GM21423 (cell line): Measurements from ENCODE around the gene CBFA2T2.
"Not testable (repeated sequence)": the region's sequence is repeated elsewhere in the genome, so short reads cannot be mapped to it uniquely, and the experiment has no call there.

Source experiments
- ATAC-seq: cut with Tn5 transposase; IDR thresholded peaks from one replicate; pipeline ENCODE4 v1.9.1; 2021; ENCODE audit warnings: mild to moderate bottlenecking, moderate library complexity; ENCODE audit not compliant: unreplicated experiment

CBFA2T2 gene

DNA sequence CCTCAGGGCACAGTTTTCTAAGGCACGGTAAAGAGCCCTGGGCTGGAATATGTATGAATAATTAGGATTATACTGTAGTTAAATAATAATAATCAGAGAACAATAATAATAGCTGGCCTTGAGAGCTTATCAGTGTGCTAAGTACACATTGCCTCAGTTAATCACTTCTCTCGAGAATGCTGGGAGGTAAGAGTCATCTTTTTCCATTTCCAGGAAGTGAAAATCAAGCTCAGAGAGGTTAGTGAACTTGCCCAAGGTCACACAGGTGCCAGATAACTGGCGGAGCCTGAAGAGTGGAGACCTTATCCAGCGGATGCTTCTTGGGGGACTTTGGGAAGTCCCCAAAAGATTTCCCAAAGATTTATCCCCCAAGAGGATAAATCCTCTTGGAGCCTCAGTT, 19.4 kb upstream of the CBFA2T2 start:
- no peak for ATAC-seq

DNA sequence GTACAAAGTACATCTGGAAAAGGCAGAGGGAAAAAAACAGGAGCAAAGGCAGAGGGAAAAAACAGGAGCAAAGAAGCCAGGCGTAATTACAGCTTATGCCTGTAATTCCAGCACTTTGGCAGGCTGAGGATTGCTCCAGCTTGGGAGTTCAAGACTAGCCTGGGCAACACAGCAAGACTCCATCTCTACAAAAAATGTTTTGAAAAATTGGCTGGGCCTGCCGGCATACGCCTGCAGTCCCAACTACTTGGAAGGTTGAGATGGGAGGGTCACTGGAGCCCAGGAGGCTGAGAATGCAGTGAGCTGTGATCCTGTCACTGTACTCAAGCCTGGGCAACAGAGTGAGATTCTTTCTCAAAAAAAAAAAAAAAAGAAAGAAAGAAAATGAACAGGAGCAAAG, 19.0 kb upstream of the CBFA2T2 start:
- no peak for ATAC-seq

DNA sequence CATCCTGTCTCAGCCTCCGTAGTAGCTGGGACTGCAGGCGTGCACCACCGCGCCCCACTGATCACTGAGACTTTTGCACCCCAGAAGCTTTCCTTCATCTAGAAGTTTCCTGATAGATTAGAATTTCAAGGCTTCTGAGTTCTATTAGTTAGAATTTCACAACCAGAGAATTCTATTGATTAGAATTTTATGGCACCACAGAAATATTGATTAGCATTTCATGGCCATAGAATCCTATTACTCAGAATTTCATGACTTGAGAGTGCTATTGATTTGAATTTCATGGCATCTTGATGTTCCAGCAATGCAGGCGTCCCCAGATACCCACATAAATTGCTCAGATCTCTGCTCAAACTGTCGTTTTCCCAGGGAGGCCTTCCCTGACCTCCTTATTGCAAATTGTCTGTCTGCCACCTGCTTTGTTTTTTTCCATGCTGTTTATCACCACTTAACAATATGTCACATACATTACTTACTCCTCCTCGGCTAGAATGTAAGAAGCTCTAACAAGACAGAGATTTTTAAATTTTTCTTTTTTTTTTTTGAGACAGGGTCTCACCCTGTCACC, 16.9 kb upstream of the CBFA2T2 start:
- no peak for ATAC-seq

GRCh38 chr20:33474097-33474873, 15.6 kb upstream of the CBFA2T2 start:
- ATAC-seq, result no peak

- no peak for ATAC-seq
Observed at GRCh38 chr20:33474963-33475362, 14.9 kb upstream of the CBFA2T2 start.

- ATAC-seq, result no peak
Observed at GRCh38 chr20:33475381-33476152, 14.3 kb upstream of the CBFA2T2 start.

- no peak for ATAC-seq
Observed at GRCh38 chr20:33477386-33478234, 12.3 kb upstream of the CBFA2T2 start.

DNA sequence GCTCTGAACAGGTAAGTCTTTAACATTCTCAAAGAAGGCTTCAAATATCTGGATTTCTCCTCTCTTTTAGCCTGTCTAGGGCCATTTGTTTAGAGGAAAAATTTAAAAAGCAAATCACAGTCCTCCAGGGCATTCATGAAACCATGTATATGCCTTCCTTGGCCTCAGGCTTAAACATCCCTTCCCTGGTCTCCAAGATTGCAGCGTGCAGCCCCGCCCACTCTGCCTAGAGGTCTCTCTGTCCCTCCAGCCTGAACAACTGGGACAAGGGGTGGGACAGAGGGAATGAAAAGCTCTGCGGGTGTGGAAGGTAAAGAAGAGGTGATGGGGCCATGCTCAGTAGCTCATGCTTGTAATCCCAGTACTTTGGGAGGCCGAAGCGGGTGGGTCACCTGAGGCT, 9.8 kb upstream of the CBFA2T2 start:
- ATAC-seq, result no peak

DNA sequence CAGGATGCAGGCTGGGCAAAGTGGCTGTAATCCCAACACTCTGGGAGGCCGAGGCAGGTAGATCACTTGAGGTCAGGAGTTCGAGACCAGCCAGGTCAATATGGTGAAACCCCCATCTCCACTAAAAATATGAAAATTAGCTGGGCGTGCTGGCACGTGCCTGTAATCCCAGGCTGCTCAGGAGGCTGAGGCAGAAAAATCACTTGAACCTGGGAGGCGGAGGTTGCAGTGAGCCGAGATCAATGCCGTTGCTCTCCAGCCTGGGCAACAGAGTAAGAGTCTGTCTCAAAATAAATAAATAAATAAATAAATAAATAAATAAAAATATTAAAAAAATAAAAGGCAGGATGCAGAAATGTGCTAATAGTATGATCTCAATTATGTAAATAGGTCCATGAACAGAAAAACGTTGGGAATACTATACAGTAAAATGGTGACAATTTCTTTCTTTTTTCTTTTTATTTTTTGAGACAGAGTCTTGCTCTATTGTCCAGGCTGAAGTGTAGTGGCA, 8.4 kb upstream of the CBFA2T2 start:
- no peak for ATAC-seq

GRCh38 chr20:33482581-33482980, 7.3 kb upstream of the CBFA2T2 start:
- no peak for ATAC-seq

- ATAC-seq, result not testable (repeated sequence)
Observed at GRCh38 chr20:33483186-33483585, 6.7 kb upstream of the CBFA2T2 start.

DNA sequence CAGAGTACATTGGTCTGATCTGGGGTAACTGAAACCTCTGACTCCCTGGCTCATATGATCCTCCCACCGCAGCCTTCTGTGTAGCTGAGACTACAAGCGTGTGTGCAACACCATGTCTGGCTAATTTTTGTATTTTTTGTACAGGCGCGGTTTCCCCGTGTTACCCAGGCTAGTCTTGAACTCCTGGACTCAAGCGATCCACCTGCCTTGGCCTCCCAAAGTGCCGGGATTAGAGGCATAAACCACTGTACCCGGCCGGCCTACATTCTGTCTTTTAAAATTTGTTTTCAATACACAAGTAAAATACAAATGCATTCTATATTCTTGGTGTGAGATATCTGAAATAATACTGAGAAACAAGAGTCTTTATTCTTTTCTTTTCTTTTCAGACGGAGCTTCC, 1.7 kb upstream of the CBFA2T2 start:
- no peak for ATAC-seq

- ATAC-seq, result not testable (repeated sequence)
Observed at GRCh38 chr20:33488661-33489494, 1.0 kb upstream of the CBFA2T2 start.

DNA sequence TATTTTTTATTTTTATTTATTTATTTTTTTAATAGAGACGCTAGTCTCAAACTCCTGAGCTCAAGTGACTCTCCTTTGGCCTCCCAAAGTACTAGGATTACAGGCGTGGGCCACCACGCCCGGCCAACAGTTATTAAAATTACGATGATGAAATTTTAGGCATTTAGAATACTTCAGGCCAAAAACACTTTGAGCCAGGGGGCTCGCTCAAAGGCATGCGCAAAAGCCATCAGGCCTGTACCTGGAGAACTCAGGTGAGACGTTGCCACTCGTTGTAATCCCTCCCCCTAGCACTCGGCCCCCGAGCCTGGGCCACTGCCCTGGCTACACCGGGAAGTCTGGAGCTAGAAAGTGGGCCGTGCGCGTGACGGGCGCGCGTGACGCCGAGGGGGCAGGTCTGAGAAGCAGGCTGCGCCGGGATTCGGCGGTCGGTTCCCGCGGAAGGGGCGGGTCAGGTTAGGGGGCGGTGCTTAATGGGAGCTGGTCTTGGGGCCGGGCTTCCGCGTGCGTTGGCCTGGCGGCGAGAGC, 337 bp upstream of the CBFA2T2 start:
- peak; percentile 95 for ATAC-seq

GRCh38 chr20:33490934-33491656, 1.2 kb downstream of the CBFA2T2 start:
- no peak for ATAC-seq

DNA sequence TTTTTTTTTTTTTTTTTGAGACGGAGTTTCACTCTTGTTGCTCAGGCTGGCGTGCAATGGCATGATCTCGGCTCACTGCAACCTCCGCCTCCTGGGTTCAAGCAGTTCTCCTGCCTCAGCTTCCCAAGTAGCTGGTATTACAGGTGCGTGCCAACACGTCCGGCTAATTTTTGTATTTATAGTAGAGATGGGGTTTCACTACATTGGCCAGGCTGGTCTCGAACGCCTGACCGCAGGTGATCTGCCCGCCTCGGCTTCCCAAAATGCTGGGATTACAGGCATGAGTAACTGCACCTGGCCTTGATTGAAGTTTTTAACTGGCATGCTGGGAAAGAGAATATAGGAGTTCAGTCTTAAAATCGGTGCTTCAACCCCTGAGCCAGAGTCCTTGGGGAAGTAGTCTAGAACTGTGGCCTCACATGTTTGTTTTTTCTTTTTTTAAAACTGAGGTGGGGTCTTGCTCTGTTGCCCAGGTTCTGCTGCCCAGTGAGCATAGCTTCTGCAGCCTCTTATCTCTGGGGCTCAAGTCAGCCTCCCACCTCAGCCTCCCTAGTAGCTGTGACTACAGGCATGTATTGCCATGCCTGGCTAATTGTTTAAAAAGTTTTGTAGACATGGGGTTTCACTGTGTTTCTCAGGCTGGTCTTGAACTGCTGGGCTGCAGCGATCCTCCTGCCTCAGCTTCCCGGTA, 3.3 kb downstream of the CBFA2T2 start:
- ATAC-seq, result no peak

GRCh38 chr20:33496776-33497175, 6.9 kb downstream of the CBFA2T2 start:
- ATAC-seq, result not testable (repeated sequence)

DNA sequence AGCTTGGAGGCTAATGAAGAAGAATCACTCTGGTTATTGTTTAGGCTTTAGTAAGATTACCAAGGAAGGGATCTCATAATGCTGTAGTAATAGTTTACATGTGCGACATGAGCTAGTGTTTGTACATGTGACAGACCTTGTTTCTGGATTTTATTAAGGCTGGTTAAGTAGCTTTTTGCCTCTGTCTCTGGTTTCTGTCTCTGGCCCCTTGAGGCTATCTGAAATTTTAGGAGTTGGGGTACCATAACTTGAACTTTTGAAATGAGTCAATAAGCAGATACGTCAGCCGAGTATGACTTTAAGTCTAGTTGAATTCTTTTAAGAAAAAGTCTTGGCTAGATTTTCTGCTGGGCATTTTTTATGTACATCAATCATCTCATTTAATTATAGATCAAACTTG, 9.5 kb downstream of the CBFA2T2 start:
- no peak for ATAC-seq
